ENCODE results near the gene CHST3. TPM values are rescaled to one million over a fixed set of nuclear protein-coding genes. Genes with fewer than 3 reads are reported as not detected.

Gene CHST3
- total RNA-seq, 1 donor from 2014 or later, result 41.4 TPM

DNA sequence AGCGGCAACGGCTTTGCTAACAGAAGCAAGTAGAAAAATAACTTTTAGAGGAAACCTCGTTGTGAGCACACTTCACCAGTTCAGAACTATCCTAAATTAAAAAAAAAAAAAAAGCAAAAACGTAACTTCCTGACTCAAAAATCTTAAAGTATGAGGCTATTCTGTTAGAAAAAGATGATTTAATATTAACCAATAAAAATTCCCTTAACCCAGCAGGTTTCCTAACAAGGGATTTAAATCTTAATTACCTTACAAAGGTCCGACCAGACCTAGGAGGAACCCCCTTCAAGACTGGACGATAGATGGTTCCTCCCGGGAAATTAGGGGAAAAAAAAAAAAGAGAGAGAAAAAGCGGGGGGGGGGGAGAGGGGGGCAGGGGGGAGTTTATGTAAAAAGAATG, 22.9 kb upstream of the CHST3 start:
- Histone ChIP-seq H3K9me3 (peaks cover 20 to 28% of the 10 kb centered on the region in 2 donors), H3K4me1 (no peaks in the 10 kb centered on the region), H3K27me3 (no peaks in the 10 kb centered on the region), H3K36me3 (no peaks in the 10 kb centered on the region), H3K27ac (no peak overlapping the region), H3K4me3 (no peak overlapping the region)
- DNase-seq (ENCODE audit: low spot score in 2 of 2), result no peak
- TF ChIP-seq CTCF (IDR thresholded peaks at IDR 0.05), result no peak
- intact Hi-C loops (cut with DNase I), result no loop called here

GRCh38 chr10:71945819-71946474, 18.2 kb upstream of the CHST3 start:
- DNase-seq (ENCODE audit: low spot score in 2 of 2), result no peak
- Histone ChIP-seq H3K36me3 (no peaks in the 10 kb centered on the region), H3K4me3 (no peak overlapping the region), H3K9me3 (peaks cover 40 to 43% of the 10 kb centered on the region in 2 donors), H3K4me1 (no peaks in the 10 kb centered on the region), H3K27me3 (no peaks in the 10 kb centered on the region), H3K27ac (no peak overlapping the region)
- intact Hi-C loops (cut with DNase I), result no loop called here
- TF ChIP-seq CTCF (IDR thresholded peaks at IDR 0.05), result no peak

GRCh38 chr10:71946700-71947099, 17.5 kb upstream of the CHST3 start:
- no peak for DNase-seq (ENCODE audit: low spot score in 2 of 2)
- no peak overlapping the region for H3K4me3 ChIP-seq
- no peak for TF ChIP-seq CTCF (IDR thresholded peaks at IDR 0.05)
- no peaks in the 10 kb centered on the region for H3K4me1 ChIP-seq
- H3K36me3 ChIP-seq, result no peaks in the 10 kb centered on the region
- H3K27ac ChIP-seq, result no peak overlapping the region
- no peaks in the 10 kb centered on the region for H3K27me3 ChIP-seq
- intact Hi-C loops (cut with DNase I), result no loop called here
- peaks cover 40 to 43% of the 10 kb centered on the region in 2 donors for H3K9me3 ChIP-seq

DNA sequence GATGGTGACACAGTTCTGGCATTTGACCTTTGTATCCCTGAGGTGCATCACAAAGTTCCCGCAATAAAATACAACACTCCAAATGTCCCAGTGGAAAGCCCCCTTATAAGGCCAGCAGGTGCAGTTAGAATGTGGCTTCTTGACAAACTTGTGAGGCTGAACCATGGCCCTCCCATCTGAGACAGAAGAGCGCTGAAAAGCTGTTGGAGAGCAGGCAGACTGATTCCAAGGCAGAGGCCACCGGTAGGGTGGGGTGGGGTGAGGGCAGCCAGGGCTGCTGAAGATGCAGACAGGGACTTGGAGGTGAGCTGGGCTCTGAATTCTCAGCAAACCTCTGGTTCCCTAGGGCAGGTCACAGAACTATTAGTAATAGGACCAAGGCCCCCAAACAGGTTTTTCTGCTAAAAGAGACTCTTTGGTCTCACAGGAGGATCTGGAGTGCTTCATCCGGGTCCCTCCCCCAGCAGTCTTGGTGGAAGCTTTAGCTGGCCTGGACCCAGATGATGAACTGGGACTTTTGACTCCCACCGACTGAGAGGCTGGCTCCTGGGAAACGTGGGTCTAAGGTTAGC, 15.6 kb upstream of the CHST3 start:
- DNase-seq (ENCODE audit: low spot score in 2 of 2), result no peak
- intact Hi-C loops (cut with DNase I), result no loop called here
- Histone ChIP-seq H3K36me3 (no peaks in the 10 kb centered on the region), H3K4me1 (no peaks in the 10 kb centered on the region), H3K4me3 (no peak overlapping the region), H3K27ac (no peak overlapping the region), H3K27me3 (no peaks in the 10 kb centered on the region), H3K9me3 (peaks cover 39 to 40% of the 10 kb centered on the region in 2 donors)
- TF ChIP-seq CTCF (IDR thresholded peaks at IDR 0.05), result no peak

DNA sequence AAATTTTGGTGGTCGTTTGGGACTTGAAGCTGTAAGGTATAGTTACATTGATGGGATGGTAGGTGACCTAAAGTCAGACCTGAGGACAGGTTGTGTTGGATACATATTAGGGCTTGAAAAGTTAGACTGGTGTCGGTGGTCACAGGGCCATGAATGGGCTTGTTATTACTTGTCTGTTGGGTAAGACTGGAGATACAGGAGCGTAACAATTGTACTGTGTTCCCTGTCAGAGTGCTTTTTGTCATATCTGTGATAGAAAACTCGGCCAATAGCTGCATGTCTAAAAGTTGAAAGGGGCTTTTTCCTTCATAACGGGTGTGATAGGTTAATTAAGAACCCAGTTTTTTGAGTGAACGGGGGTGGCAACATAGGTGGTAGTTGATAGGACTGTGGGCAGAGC, 13.5 kb upstream of the CHST3 start:
- DNase-seq (ENCODE audit: low spot score in 2 of 2), result no peak
- Histone ChIP-seq H3K27me3 (no peaks in the 10 kb centered on the region), H3K36me3 (no peaks in the 10 kb centered on the region), H3K4me1 (no peaks in the 10 kb centered on the region), H3K9me3 (peaks cover 20 to 27% of the 10 kb centered on the region in 2 donors), H3K27ac (no peak overlapping the region), H3K4me3 (no peak overlapping the region)
- intact Hi-C loops (cut with DNase I), result no loop called here
- TF ChIP-seq CTCF (IDR thresholded peaks at IDR 0.05), result no peak

Measured in ascending aorta (tissue), 2 donors.